GM18870 (cell line): Measurements from ENCODE around the gene NME5.
"Not testable (repeated sequence)": the region's sequence is repeated elsewhere in the genome, so short reads cannot be mapped to it uniquely, and the experiment has no call there.

Source experiments
- ATAC-seq: cut with Tn5 transposase; IDR thresholded peaks from one replicate; pipeline ENCODE4 v1.9.1; 2021; ENCODE audit warnings: moderate library complexity; ENCODE audit not compliant: unreplicated experiment

Gene NME5

GRCh38 chr5:138083702-138084101 is 55.5 kb downstream of the NME5 start, which contains the start of gene WNT8A:
Gene WNT8A (plus strand): TSS chr5:138084033. CDS start chr5:138084128, 95 bp downstream.
- no peak for ATAC-seq

- no peak for ATAC-seq
Measured at GRCh38 chr5:138082033-138082432, 57.2 kb downstream of the NME5 start.

DNA sequence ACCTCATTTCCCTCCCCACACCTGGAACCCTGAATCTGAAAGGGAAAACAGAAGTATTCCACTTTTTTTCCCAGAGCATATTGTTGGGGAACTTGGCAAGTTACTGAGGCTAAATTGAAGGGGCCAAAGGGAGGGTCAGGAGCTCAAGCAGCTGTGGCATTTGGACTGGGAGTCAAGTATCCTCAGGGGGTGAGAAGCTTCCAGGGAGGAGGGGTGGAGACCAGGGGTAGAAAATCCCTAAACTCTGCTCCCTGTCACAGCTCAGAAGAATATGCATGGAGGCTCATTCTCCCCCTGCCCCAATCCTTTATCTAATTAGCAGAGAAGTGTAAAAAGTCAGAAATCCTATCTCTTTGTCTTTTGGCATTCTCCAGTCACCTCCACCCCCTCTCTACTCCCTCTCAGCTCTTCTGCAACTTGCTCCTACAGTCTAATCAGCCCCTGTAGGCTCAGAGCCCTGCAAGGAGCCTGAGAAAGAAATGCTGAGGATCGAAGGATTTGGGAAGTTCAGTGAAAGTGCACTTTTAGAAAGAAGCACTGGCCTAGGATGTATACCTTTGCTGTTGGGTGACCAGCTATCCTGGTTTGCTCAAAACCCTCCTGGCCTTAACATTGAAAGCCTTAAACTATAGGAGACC is 61.1 kb downstream of the NME5 start:
- ATAC-seq, result no peak

- ATAC-seq, result no peak
Measured at GRCh38 chr5:138077064-138077696, 62.0 kb downstream of the NME5 start.

DNA sequence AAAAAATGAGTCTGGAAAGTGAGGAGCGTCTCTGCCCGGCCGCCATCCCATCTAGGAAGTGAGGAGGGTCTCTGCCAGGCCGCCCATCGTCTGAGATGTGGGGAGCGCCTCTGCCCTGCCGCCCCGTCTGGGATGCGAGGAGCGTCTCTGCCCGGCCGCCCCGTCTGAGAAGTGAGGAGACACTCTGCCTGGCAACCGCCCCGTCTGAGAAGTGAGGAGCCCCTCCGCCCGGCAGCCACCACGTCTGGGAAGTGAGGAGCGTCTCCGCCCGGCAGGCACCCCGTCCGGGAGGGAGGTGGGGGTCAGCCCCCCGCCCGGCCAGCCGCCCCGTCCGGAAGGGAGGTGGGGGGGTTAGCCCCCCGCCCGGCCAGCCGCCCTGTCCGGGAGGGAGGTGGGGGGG is 69.2 kb downstream of the NME5 start:
- not testable (repeated sequence) for ATAC-seq

DNA sequence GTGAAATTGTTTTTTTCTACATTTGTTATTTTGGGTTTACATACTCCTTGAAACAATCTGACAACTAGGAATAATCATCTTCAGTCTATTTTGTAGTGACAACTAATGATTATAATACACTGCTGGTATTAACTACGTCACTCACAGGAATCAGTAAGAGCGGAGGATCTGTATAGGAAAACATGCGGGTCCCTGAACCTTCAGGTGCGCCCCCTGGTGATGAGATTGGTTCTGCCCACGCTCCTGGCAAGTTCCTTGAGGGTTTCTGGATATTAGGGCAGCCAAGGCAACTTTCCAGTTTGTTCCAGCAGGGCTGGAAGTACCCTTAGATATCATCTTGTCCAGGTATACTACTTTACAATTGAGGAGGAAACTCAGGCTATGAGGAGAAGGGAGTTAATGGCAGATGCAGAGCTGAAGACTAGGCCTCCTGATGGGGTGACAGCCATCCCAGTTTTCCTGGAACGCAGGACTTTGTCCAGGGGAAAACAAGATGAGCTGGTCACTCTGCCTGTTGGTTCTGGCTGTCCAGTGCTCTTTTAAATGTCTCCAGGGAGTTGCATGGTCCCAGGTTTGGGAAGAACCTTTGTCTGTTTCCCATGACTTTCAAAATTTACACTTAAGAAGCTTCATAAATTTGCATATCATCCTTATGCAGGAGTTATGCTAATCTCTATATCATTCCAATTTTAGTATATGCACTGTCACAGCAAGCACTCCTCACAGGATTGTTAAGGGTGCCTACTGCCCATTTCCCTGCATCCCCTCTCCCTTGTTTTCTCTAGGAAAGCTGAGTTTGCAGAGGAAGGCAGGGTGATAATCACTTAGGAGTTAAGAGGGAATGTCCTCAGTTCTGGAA is 70.3 kb downstream of the NME5 start:
- no peak for ATAC-seq

DNA sequence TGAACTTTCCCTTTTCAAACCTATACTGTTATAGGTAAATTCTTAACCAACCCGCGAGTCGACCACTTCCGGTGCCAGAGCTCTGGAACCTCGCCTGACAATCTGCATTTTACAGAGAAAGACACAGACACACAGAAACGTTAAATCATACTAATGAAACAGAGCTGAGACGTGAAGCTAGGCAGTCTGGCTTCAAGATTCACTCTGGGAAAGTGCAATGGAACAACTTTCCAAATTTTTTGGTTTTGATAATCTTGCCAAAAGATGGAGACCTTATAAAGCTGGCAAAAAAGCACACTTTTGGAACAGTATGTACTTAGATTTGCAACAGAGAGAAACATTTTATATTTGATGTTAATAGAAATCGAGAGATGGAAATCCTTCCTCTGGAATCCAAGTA is 71.3 kb downstream of the NME5 start:
- no peak for ATAC-seq
